ENCODE results near the gene IGLL1.

DNA sequence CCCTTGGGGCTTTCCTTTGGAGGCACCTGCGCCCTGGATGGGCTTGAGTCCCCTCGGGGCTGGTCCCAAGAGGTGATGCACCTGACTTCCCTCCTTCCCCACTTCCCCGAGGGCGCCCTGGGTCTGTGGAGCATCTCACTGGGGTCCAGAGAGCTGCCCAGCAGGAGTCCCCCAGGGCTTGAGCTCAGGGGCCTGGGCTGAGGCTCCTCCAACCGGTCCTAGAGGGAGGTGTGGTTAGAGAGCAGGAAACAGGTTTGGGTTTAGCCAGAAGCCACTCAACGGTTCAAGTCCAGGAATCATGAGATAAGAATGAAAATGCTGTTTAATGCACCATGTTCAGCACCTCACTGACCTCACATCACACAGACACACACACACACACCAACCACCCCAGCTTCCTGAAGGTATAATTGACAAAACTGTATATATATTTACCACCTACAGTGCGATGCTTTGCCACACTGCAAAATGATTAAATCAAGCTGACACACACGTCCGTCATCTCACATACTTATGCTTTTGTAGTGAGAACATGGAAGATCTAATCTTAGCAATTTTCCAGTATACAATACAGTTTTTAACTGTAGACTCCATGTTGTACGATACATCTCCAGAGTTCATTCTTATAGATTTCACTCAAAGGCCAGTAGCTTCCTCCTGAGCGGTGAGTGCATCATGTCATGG, 628 bp upstream of the IGLL1 start:
- TF ChIP-seq, protein P1, sequence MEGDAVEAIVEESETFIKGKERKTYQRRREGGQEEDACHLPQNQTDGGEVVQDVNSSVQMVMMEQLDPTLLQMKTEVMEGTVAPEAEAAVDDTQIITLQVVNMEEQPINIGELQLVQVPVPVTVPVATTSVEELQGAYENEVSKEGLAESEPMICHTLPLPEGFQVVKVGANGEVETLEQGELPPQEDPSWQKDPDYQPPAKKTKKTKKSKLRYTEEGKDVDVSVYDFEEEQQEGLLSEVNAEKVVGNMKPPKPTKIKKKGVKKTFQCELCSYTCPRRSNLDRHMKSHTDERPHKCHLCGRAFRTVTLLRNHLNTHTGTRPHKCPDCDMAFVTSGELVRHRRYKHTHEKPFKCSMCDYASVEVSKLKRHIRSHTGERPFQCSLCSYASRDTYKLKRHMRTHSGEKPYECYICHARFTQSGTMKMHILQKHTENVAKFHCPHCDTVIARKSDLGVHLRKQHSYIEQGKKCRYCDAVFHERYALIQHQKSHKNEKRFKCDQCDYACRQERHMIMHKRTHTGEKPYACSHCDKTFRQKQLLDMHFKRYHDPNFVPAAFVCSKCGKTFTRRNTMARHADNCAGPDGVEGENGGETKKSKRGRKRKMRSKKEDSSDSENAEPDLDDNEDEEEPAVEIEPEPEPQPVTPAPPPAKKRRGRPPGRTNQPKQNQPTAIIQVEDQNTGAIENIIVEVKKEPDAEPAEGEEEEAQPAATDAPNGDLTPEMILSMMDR (IDR thresholded peaks at IDR 0.05): no peak
- no peak for TF ChIP-seq POLR2A (IDR thresholded peaks at IDR 0.05)

Measured in adrenal gland (tissue), 5 donors.